Astrocyte (in vitro differentiated cells and primary cell): ENCODE results near the gene SYNPO2. TPM values are rescaled to one million over a fixed set of nuclear protein-coding genes. Genes with fewer than 3 reads are reported as not detected.
A peak's percentile ranks its signal among the peaks of the same experiment; 100 is the strongest.

Experiments used
- DNase-seq: peaks from one replicate; pipeline ENCODE4 v3.0.0-alpha.2; 2010; ENCODE audit warnings: low read depth
- FAIRE-seq: peaks from 2 replicates; lab custom pipeline; 2011; peaks lifted over from hg19 to GRCh38; lab: Jason Lieb, UNC
- H2AFZ ChIP-seq: 2 replicates; pipeline ENCODE4 v1.6.0; 2012; ENCODE audit warnings: low read depth, low read length, inconsistent platforms
- H3K27ac ChIP-seq: 2 replicates; pipeline ENCODE4 v1.5.1; 2011; ENCODE audit warnings: low read depth, low read length, inconsistent platforms
- H3K27me3 ChIP-seq: 2 replicates; pipeline ENCODE4 v1.6.0; 2011; ENCODE audit warnings: low read length, inconsistent platforms; ENCODE audit not compliant: insufficient read depth
- H3K36me3 ChIP-seq: 2 replicates; pipeline ENCODE4 v1.5.1; 2011; ENCODE audit warnings: low read length, inconsistent platforms; ENCODE audit not compliant: insufficient read depth
- H3K4me1 ChIP-seq: 2 replicates; pipeline ENCODE4 v1.5.1; 2011; ENCODE audit warnings: low read length, inconsistent platforms; ENCODE audit not compliant: insufficient read depth
- H3K4me2 ChIP-seq: 2 replicates; pipeline ENCODE4 v1.6.0; 2012; ENCODE audit warnings: low read length, inconsistent platforms
- H3K4me3 ChIP-seq: 2 replicates; pipeline ENCODE4 v1.5.1; 2011; ENCODE audit warnings: low read depth, mild to moderate bottlenecking, low read length, inconsistent platforms; ENCODE audit not compliant: insufficient read depth
- H3K79me2 ChIP-seq: 2 replicates; pipeline ENCODE4 v1.6.0; 2012; ENCODE audit warnings: mild to moderate bottlenecking, low read length, inconsistent platforms; ENCODE audit not compliant: insufficient read depth
- H3K9ac ChIP-seq: 2 replicates; pipeline ENCODE4 v1.6.0; 2012; ENCODE audit warnings: mild to moderate bottlenecking, low read length, inconsistent platforms
- H3K9me3 ChIP-seq: 2 replicates; pipeline ENCODE4 v1.5.1; 2012; ENCODE audit warnings: low read depth, mild to moderate bottlenecking, low read length, inconsistent platforms; ENCODE audit not compliant: insufficient read depth
- H4K20me1 ChIP-seq: 2 replicates; pipeline ENCODE4 v1.6.0; 2012; ENCODE audit warnings: low read length, inconsistent platforms; ENCODE audit not compliant: insufficient read depth
- H3K27ac Mint-ChIP-seq: one replicate; pipeline ENCODE4 v1.8.0; 2021; ENCODE audit warnings: mild to moderate bottlenecking, mixed read lengths; ENCODE audit not compliant: unreplicated experiment
- H3K27me3 Mint-ChIP-seq: one replicate; pipeline ENCODE4 v1.8.0; 2021; ENCODE audit warnings: low read depth, mixed read lengths; ENCODE audit not compliant: unreplicated experiment
- H3K36me3 Mint-ChIP-seq: one replicate; pipeline ENCODE4 v1.8.0; 2021; ENCODE audit warnings: low read depth, mixed read lengths; ENCODE audit not compliant: unreplicated experiment
- H3K4me1 Mint-ChIP-seq: one replicate; pipeline ENCODE4 v1.8.0; 2021; ENCODE audit warnings: low read depth, mixed read lengths; ENCODE audit not compliant: unreplicated experiment
- H3K4me3 Mint-ChIP-seq: one replicate; pipeline ENCODE4 v1.8.0; 2021; ENCODE audit warnings: mild to moderate bottlenecking, moderate library complexity, mixed read lengths; ENCODE audit not compliant: unreplicated experiment
- H3K9me3 Mint-ChIP-seq: one replicate; pipeline ENCODE4 v1.8.0; 2021; ENCODE audit warnings: mild to moderate bottlenecking, mixed read lengths; ENCODE audit not compliant: unreplicated experiment
- EZH2 ChIP-seq: IDR thresholded peaks from 2 replicates; pipeline ENCODE4 v1.6.1; 2012; ENCODE audit warnings: mild to moderate bottlenecking, low read length, inconsistent platforms; ENCODE audit not compliant: insufficient read depth
- total RNA-seq: library from RNA; stranded (reverse); gene quantifications from 2 replicates; pipeline ENCODE4 v1.2.1, GENCODE V29; 2021
- TF ChIP-seq, protein P1 (sequence below): IDR thresholded peaks from 2 replicates; pipeline ENCODE4 v1.5.1; 2011; ENCODE audit warnings: low read depth, mild to moderate bottlenecking, inconsistent platforms, low read length, moderate library complexity; ENCODE audit not compliant: insufficient read depth

The SYNPO2 gene
- total RNA-seq, 1 donor from 2014 or later = 4.2 TPM

DNA sequence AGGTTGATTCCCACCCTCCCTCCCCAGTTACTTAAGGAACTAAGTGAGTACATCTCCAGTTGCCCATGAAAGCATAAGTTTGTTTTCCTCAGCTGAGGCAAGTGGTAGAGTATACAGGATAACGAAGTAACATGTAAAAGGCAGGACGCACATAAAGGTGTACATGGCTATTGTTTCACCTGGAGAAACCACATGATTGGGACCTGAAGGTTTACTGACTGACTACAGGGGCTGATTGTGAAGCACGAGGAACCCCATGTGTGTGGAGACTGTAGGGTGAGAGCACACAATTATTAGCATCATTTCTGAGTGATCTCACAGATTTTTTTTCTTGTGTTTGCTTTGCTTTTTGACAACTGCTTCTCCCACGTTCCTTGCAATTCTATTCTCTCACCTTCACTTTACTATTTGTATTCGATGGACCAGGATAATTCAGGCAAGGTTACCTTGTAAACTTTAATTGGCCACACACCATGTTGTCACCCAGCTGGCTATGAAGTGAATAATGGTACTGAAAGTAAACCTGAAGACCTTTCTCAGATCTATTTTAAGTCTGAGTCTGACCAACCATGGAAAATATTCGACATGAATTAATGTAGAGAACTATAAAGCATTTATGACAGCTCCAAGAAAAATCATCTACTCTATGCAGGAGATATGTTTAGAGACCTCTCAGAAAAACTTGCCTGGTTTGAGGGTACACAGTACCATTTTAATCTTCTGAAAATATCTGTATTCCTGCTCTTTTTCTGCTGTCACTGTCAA, 144.4 kb downstream of the SYNPO2 start:
- Histone ChIP-seq H4K20me1 (no peaks in the 10 kb centered on the region), H3K27ac (no peak overlapping the region), H3K36me3 (no peaks in the 10 kb centered on the region), H3K27me3 (no peaks in the 10 kb centered on the region), H3K9ac (no peak overlapping the region), H3K4me2 (no peak overlapping the region), H3K4me3 (no peak overlapping the region), H2AFZ (no peak overlapping the region), H3K79me2 (no peaks in the 10 kb centered on the region), H3K4me1 (peaks cover 15% of the 10 kb centered on the region), H3K9me3 (peaks cover 5% of the 10 kb centered on the region)
- peaks cover 17% of the 10 kb centered on the region for H3K36me3 Mint-ChIP-seq
- peaks cover 3% of the 10 kb centered on the region for H3K27me3 Mint-ChIP-seq
- peaks cover 16% of the 10 kb centered on the region for H3K4me1 Mint-ChIP-seq
- DNase-seq (no peak), FAIRE-seq (no peak)
- peaks cover 2% of the 10 kb centered on the region for H3K9me3 Mint-ChIP-seq
- H3K27ac Mint-ChIP-seq = no peak overlapping the region
- H3K4me3 Mint-ChIP-seq = no peak overlapping the region
- no peak for TF ChIP-seq EZH2
- TF ChIP-seq, protein P1, sequence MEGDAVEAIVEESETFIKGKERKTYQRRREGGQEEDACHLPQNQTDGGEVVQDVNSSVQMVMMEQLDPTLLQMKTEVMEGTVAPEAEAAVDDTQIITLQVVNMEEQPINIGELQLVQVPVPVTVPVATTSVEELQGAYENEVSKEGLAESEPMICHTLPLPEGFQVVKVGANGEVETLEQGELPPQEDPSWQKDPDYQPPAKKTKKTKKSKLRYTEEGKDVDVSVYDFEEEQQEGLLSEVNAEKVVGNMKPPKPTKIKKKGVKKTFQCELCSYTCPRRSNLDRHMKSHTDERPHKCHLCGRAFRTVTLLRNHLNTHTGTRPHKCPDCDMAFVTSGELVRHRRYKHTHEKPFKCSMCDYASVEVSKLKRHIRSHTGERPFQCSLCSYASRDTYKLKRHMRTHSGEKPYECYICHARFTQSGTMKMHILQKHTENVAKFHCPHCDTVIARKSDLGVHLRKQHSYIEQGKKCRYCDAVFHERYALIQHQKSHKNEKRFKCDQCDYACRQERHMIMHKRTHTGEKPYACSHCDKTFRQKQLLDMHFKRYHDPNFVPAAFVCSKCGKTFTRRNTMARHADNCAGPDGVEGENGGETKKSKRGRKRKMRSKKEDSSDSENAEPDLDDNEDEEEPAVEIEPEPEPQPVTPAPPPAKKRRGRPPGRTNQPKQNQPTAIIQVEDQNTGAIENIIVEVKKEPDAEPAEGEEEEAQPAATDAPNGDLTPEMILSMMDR = no peak

DNA sequence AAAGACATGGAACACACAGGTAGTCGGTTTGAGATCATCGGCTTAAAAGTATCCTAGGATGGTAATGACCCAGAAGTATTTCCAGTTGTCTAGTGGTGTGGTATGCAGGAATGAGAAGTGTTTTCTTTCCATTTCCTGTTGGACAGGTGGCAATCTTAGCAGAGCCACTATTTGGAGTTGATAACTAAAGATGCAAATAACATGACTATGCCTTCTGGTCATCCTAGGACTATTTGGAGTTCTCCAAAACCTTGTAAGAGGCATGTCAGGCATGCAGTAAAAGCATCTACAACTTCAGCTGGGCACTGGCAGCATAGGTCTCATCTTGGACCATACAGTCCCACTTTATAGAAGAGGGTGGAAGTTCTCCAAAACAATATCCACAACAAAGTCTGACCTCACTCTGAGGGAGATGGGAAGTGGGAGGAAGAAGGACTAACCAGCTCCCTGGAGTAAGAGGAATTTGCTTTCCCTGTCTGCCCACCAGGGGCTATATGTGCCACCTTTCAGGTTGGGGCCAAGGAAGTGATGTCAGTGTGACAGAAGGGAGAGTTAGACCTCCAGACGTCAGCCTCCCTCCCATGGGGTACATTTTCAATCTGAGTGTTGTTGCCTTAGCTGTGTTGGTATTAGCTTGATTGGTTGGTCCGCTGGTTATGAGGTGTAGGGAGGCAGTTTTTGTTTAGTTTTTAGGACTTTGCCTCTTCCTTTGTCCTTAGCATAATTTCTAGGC, 145.8 kb downstream of the SYNPO2 start:
- Histone ChIP-seq H3K36me3 (no peaks in the 10 kb centered on the region), H3K4me2 (no peak overlapping the region), H4K20me1 (no peaks in the 10 kb centered on the region), H3K9me3 (peaks cover 5% of the 10 kb centered on the region), H2AFZ (no peak overlapping the region), H3K4me1 (peaks cover 15% of the 10 kb centered on the region), H3K4me3 (no peak overlapping the region), H3K79me2 (no peaks in the 10 kb centered on the region), H3K9ac (no peak overlapping the region), H3K27ac (no peak overlapping the region), H3K27me3 (no peaks in the 10 kb centered on the region)
- Mint-ChIP-seq H3K27ac (no peak overlapping the region), H3K9me3 (peaks cover 2% of the 10 kb centered on the region), H3K4me1 (peaks cover 16% of the 10 kb centered on the region), H3K4me3 (no peak overlapping the region), H3K27me3 (peaks cover 3% of the 10 kb centered on the region), H3K36me3 (peaks cover 17% of the 10 kb centered on the region)
- FAIRE-seq (no peak), DNase-seq (peak; percentile 29)
- TF ChIP-seq, protein P1 = no peak
- TF ChIP-seq EZH2 = no peak
